SK-N-MC (cell line): ENCODE data around the gene RASD1.

Source experiments
- EZH2 ChIP-seq: fragments of 200-600 bp; sonication (generic); IDR thresholded peaks from one replicate; pipeline ENCODE4 v1.6.1; 2017; ENCODE audit warnings: antibody characterized with exemption
- FOXP2 ChIP-seq: optimal IDR thresholded peaks from 2 replicates; pipeline ENCODE3; 2011; ENCODE audit warnings: mild to moderate bottlenecking, moderate library complexity; ENCODE audit not compliant: insufficient read depth; ENCODE audit errors: extremely low read length, control extremely low read depth
- POLR2AphosphoS5 ChIP-seq: IDR thresholded peaks from 2 replicates; pipeline ENCODE4 v1.6.1; 2012; ENCODE audit warnings: mild to moderate bottlenecking, low read depth, low read length, borderline replicate concordance

DNA sequence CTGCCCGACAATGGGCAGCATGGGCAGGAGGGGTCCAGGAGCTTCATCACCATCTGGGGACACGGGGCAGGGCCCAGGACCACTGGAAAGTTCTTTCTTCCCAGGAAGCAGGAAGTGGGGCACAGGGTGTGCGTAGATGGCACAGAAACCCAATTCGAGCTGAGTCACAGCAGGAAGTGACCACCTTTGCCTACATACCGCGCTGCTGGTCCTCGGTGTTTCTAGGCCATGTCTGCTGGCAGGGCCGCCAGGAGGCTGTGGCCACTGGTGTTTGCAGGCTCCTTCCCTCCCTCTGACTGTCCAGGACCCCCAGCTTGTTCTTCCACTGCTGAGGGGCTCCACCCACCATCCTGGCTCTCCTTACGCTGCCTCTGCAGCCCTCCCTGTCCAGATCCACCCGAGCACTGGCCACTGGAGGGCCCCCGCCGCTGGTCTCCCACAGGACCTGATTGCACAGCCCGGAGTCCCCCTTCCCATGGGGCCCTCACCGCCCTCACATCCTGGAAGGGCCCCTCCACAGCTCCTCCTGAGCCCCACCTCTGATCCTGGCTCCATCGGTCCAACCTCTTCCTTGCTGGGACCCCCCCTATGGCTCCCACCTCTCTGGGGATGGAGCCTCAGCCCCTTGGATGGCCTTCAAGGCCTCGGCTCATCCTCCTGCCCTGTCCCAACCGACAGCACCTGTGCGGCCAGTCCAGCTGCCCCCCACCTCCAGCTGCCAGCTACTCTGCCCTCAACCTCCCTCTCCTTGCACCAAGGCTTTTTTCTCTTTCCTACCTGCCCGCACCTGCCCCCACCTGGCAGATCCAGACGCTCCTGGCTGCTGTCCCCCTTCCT, 14.5 kb upstream of the RASD1 start:
- TF ChIP-seq EZH2 (no peak), POLR2AphosphoS5 (no peak), FOXP2 (no peak)
